Esophagus squamous epithelium (tissue), 4 donors: ENCODE measurements around the gene MYH15.

Source experiments
- POLR2A ChIP-seq, 4 donors: fragments of 450-650 bp; IDR thresholded peaks; one replicate each; pipeline ENCODE4 v1.6.1; 2017; ENCODE audit warnings: antibody characterized with exemption in 4 of 4, mild to moderate bottlenecking in 4 of 4, moderate library complexity in 3 of 4
- TF ChIP-seq, protein P1 (sequence below), 6 experiments: fragments of 450-650 bp in 4 of 6; fragments of 200-600 bp in 2 of 6; sonication (generic) in 2 of 6; IDR thresholded peaks; one replicate each; pipeline ENCODE4 v1.5.1; 2016 to 2019; ENCODE audit warnings: antibody characterized with exemption in 6 of 6, mild to moderate bottlenecking in 4 of 6, moderate library complexity in 4 of 6

DNA sequence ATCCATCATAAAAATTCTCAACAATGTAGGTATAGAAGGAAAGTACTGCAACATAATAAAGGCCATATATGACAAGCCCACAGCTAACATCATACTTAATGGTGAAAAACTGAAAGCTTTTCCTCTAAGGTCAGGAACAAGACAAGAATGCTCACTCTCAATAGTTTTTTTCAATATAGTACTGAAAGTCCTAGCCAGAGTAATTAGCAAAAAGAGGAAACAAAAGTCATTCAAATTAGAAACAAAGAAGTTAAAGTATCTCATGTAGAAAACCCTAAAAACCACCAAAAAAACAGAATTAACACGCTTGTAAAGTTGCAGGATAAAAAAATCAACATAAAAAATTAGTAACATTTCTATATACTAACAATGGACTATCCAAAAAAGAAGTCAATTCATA is 61.8 kb downstream of the MYH15 start:
- TF ChIP-seq, protein P1, sequence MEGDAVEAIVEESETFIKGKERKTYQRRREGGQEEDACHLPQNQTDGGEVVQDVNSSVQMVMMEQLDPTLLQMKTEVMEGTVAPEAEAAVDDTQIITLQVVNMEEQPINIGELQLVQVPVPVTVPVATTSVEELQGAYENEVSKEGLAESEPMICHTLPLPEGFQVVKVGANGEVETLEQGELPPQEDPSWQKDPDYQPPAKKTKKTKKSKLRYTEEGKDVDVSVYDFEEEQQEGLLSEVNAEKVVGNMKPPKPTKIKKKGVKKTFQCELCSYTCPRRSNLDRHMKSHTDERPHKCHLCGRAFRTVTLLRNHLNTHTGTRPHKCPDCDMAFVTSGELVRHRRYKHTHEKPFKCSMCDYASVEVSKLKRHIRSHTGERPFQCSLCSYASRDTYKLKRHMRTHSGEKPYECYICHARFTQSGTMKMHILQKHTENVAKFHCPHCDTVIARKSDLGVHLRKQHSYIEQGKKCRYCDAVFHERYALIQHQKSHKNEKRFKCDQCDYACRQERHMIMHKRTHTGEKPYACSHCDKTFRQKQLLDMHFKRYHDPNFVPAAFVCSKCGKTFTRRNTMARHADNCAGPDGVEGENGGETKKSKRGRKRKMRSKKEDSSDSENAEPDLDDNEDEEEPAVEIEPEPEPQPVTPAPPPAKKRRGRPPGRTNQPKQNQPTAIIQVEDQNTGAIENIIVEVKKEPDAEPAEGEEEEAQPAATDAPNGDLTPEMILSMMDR (IDR thresholded peaks at IDR 0.05): no peak
- TF ChIP-seq POLR2A (IDR thresholded peaks at IDR 0.05): no peak
